Duodenal mucosa (tissue), 2 donors: Measurements from ENCODE around the gene C1QTNF3.

Source experiments
- H3K27ac ChIP-seq: one replicate; pipeline ENCODE4 v1.7.0; 2013; ENCODE audit warnings: low read depth, low read length
- H3K27me3 ChIP-seq, 2 donors: one replicate each; pipeline ENCODE4 v1.7.0; 2013; ENCODE audit warnings: low read length in 2 of 2, control low read depth in 1 of 2; ENCODE audit not compliant: insufficient read depth in 2 of 2, control insufficient read depth in 1 of 2
- H3K36me3 ChIP-seq, 2 donors: one replicate each; pipeline ENCODE4 v1.7.0; 2013; ENCODE audit warnings: low read length in 2 of 2, control low read depth in 1 of 2; ENCODE audit not compliant: insufficient read depth in 2 of 2, control insufficient read depth in 1 of 2
- H3K4me1 ChIP-seq, 2 donors: one replicate each; pipeline ENCODE4 v1.7.0; 2013; ENCODE audit warnings: low read length in 2 of 2, control low read depth in 1 of 2; ENCODE audit not compliant: insufficient read depth in 2 of 2, control insufficient read depth in 1 of 2
- H3K4me3 ChIP-seq, 2 donors: one replicate each; pipeline ENCODE4 v1.7.0; 2013; ENCODE audit warnings: low read length in 2 of 2, low read depth in 1 of 2
- H3K9ac ChIP-seq, 2 donors: one replicate each; pipeline ENCODE4 v1.7.0; 2013; ENCODE audit warnings: low read length in 2 of 2, low read depth in 1 of 2
- H3K9me3 ChIP-seq, 2 donors: one replicate each; pipeline ENCODE4 v1.7.0; 2013; ENCODE audit warnings: low read length in 2 of 2, control low read depth in 1 of 2; ENCODE audit not compliant: control insufficient read depth in 1 of 2

The C1QTNF3 gene

DNA sequence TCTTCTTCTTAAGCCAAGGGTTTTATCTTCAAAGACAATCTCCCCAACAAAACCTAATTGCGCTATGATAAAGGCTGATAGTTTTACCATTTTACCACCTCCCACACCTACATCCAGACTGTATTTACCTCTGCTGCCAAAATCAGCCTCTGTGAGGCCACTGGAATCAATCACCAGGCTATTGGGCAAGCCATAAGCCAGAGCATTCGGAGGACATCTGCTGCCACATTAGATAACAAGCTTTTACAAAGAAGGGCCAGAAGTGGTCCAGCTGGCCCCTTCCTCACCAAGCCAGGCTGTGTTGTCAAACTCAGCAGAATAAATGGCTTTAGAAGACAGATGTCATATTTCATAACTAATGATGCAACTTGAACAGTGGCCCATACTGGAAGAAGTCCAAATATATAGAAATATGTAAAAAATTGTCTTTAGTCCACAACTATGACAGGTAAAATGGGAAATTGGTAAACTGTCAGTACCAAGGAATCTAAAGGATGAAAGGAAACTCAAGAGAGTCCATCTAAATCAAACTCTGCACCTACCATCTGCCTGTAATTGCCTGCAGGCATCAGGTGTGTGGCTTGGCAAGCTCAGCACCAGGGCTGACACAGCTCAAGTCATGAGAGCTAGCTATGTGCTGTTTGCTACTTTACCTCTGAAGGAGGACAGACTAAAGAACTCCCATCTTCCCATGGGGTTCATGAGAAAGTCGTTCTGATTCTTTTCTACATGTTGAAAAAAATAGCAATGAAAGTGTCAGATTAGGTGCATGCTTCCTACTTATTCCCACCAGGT lies 74.6 kb downstream of the C1QTNF3 start:
- H3K27ac ChIP-seq, result no peak overlapping the region
- H3K9ac ChIP-seq, result no peak overlapping the region
- no peaks in the 10 kb centered on the region for H3K9me3 ChIP-seq
- H3K4me1 ChIP-seq, result no peaks in the 10 kb centered on the region
- H3K36me3 ChIP-seq, result no peaks in the 10 kb centered on the region
- H3K4me3 ChIP-seq, result no peak overlapping the region
- H3K27me3 ChIP-seq, result no peaks in the 10 kb centered on the region
